PFSK-1 (cell line): ENCODE measurements around the gene ZNF366.

Experiments used
- FOXP2 ChIP-seq: optimal IDR thresholded peaks from 2 replicates; pipeline ENCODE3; 2011; ENCODE audit warnings: borderline replicate concordance, control low read depth, inconsistent platforms; ENCODE audit not compliant: insufficient read depth; ENCODE audit errors: extremely low read length, extremely low read depth
- POLR2AphosphoS5 ChIP-seq: IDR thresholded peaks from 2 replicates; pipeline ENCODE4 v1.6.1; 2012; ENCODE audit warnings: low read depth, mild to moderate bottlenecking, control low read depth, low read length, moderate library complexity
- REST ChIP-seq, 2 experiments: IDR thresholded peaks; 2 replicates each; pipeline versions ENCODE4 v1.6.1 to v1.8.0; 2011 to 2012; ENCODE audit warnings: low read depth in 2 of 2, low read length in 2 of 2, control low read depth in 1 of 2, inconsistent platforms in 1 of 2, mild to moderate bottlenecking in 1 of 2, moderate library complexity in 1 of 2; ENCODE audit not compliant: insufficient read depth in 1 of 2
- SIN3A ChIP-seq: IDR thresholded peaks from 2 replicates; pipeline ENCODE4 v1.6.1; 2012; ENCODE audit warnings: mild to moderate bottlenecking, low read length, moderate library complexity, borderline replicate concordance; ENCODE audit not compliant: insufficient read depth
- TAF1 ChIP-seq: IDR thresholded peaks from 2 replicates; pipeline ENCODE4 v1.6.1; 2012; ENCODE audit warnings: low read length, control low read depth, borderline replicate concordance; ENCODE audit not compliant: insufficient read depth

Gene ZNF366

DNA sequence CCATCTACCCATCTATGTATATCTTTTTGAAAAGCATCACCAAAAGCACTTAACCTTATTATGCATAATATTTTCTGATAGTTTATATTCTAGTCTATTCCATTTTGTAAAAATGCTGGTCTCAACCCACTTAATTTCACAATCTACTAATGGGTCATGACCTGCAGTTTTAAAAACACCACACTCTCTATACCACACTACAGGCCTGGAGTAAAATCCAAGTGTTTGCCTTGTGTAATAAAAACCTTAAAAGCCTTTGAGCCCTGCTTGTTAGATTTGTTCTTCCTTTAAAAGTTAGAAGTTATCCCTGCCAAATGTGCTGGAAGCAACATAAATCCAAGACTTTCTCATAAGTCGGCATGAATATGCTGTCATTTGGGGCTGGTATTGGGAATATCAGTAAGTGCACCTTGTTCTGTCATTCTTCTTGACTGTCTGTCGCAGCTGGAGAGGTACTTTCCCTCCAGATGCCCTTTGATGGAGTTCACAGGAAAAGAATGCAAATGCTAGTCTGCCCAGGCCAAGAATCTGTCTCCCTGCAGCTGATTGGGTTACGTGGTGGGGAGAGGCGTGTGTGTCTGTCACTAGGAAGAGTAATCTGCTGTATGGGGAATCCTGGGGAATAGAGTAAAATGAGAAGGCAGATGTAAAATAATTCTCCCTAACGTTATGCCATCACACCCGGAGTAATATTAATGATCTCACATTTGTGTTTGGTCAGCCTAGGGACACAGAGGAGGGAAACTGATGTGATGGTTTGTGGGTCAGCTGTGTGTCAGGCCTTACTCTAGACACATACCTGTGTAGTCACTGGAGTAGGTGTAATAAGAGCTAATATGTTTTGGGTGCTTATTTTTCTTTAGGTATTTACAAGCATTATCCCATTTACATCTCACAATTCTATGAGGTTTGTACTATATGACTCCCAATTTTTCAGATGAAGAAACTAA, 79.4 kb downstream of the ZNF366 start:
- TF ChIP-seq SIN3A (no peak), POLR2AphosphoS5 (no peak), FOXP2 (no peak), TAF1 (no peak), REST (IDR thresholded peaks at IDR 0.05; ENCODE audit: insufficient read depth in 1 of 2, low read depth in 2 of 2, low read length in 2 of 2) (no peak)

- TF ChIP-seq FOXP2 (no peak), REST (IDR thresholded peaks at IDR 0.05; ENCODE audit: insufficient read depth in 1 of 2, low read depth in 2 of 2, low read length in 2 of 2) (no peak), POLR2AphosphoS5 (no peak), SIN3A (no peak), TAF1 (no peak)
Observed at GRCh38 chr5:72427016-72427415, 80.2 kb downstream of the ZNF366 start.

- TF ChIP-seq POLR2AphosphoS5 (no peak), SIN3A (no peak), TAF1 (no peak)
Observed at GRCh38 chr5:72426019-72426418, 81.2 kb downstream of the ZNF366 start.

- TF ChIP-seq FOXP2 = no peak
- TF ChIP-seq REST (IDR thresholded peaks at IDR 0.05; ENCODE audit: insufficient read depth in 1 of 2, low read depth in 2 of 2, low read length in 2 of 2) = no peak
- TF ChIP-seq TAF1 = no peak
- TF ChIP-seq POLR2AphosphoS5 = no peak
- no peak for TF ChIP-seq SIN3A
Observed at GRCh38 chr5:72418271-72418670, 88.9 kb downstream of the ZNF366 start.

- TF ChIP-seq SIN3A = no peak
- TF ChIP-seq POLR2AphosphoS5 = no peak
- TF ChIP-seq TAF1 = no peak
- no peak for TF ChIP-seq FOXP2
- TF ChIP-seq REST (IDR thresholded peaks at IDR 0.05; ENCODE audit: insufficient read depth in 1 of 2, low read depth in 2 of 2, low read length in 2 of 2) = no peak
Observed at GRCh38 chr5:72417333-72418062, 89.7 kb downstream of the ZNF366 start.
